Hepatocyte (in vitro differentiated cells): Measurements from ENCODE around the gene EPS8L1.

Experiments used
- CTCF ChIP-seq: fragments of 200-600 bp; sonication (generic); IDR thresholded peaks from 2 replicates; pipeline ENCODE4 v1.5.1; 2016; ENCODE audit warnings: antibody characterized with exemption, mild to moderate bottlenecking; ENCODE audit not compliant: poor library complexity
- EZH2 ChIP-seq: fragments of 200-600 bp; sonication (generic); IDR thresholded peaks from 2 replicates; pipeline ENCODE4 v1.6.1; 2016; ENCODE audit warnings: antibody characterized with exemption, mild to moderate bottlenecking, borderline replicate concordance

- no peak for TF ChIP-seq EZH2
- no peak for TF ChIP-seq CTCF
Measured at GRCh38 chr19:55050749-55051532, 24.7 kb upstream of the EPS8L1 start.
